Measurements from ENCODE around the gene MGAT4C.

- no peak for TF ChIP-seq EZH2 (IDR thresholded peaks at IDR 0.05; ENCODE audit: low read length, unreplicated experiment)
- TF ChIP-seq, protein P1, sequence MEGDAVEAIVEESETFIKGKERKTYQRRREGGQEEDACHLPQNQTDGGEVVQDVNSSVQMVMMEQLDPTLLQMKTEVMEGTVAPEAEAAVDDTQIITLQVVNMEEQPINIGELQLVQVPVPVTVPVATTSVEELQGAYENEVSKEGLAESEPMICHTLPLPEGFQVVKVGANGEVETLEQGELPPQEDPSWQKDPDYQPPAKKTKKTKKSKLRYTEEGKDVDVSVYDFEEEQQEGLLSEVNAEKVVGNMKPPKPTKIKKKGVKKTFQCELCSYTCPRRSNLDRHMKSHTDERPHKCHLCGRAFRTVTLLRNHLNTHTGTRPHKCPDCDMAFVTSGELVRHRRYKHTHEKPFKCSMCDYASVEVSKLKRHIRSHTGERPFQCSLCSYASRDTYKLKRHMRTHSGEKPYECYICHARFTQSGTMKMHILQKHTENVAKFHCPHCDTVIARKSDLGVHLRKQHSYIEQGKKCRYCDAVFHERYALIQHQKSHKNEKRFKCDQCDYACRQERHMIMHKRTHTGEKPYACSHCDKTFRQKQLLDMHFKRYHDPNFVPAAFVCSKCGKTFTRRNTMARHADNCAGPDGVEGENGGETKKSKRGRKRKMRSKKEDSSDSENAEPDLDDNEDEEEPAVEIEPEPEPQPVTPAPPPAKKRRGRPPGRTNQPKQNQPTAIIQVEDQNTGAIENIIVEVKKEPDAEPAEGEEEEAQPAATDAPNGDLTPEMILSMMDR (conservative IDR thresholded peaks at IDR 0.05; ENCODE audit: low read depth, low read length): no peak
Observed at GRCh38 chr12:86196465-86196864, 59.7 kb downstream of the MGAT4C start.

All from PC-3 (cell line).